ENCODE data around the gene SNX11.

SNX11 gene

DNA sequence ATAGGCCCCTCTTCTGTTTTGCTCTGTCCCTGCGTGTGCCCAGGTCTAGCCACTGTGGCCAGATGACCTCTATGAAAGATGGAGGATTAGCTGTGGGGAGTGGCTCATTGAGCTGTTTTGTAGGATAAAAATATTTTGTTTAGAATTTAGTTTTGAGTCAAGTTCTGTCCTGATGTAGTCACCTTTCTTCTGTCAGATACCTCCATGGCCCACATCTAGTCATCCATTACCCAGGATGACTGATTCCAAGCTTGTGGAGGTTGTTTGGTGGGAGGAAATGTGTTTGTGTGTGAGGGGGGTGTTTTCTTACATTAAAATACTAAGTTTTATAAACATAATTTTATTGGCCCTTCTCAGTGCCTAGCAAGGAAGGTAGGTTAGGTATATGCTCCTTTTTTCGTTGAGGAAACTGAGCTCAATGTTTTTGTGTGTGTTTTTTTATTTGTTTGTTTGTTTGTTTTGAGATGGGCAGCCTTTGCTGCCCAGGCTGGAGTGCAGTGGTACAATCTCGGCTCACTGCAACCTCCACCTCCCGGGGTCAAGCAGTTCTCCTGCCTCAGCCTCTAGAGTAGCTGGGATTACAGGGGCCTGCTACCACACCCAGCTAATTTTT, 16.3 kb downstream of the SNX11 start:
- TF ChIP-seq GABPA (IDR thresholded peaks at IDR 0.05; ENCODE audit: low read depth) (no peak), SPI1 (IDR thresholded peaks at IDR 0.05; ENCODE audit: borderline replicate concordance, low read depth) (no peak), POLR2AphosphoS5 (IDR thresholded peaks at IDR 0.05; ENCODE audit: low read depth) (no peak)
- TF ChIP-seq, protein P1, sequence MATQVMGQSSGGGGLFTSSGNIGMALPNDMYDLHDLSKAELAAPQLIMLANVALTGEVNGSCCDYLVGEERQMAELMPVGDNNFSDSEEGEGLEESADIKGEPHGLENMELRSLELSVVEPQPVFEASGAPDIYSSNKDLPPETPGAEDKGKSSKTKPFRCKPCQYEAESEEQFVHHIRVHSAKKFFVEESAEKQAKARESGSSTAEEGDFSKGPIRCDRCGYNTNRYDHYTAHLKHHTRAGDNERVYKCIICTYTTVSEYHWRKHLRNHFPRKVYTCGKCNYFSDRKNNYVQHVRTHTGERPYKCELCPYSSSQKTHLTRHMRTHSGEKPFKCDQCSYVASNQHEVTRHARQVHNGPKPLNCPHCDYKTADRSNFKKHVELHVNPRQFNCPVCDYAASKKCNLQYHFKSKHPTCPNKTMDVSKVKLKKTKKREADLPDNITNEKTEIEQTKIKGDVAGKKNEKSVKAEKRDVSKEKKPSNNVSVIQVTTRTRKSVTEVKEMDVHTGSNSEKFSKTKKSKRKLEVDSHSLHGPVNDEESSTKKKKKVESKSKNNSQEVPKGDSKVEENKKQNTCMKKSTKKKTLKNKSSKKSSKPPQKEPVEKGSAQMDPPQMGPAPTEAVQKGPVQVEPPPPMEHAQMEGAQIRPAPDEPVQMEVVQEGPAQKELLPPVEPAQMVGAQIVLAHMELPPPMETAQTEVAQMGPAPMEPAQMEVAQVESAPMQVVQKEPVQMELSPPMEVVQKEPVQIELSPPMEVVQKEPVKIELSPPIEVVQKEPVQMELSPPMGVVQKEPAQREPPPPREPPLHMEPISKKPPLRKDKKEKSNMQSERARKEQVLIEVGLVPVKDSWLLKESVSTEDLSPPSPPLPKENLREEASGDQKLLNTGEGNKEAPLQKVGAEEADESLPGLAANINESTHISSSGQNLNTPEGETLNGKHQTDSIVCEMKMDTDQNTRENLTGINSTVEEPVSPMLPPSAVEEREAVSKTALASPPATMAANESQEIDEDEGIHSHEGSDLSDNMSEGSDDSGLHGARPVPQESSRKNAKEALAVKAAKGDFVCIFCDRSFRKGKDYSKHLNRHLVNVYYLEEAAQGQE (IDR thresholded peaks at IDR 0.05; ENCODE audit: insufficient replicate concordance, low read depth), result no peak
- TF ChIP-seq, protein P2, sequence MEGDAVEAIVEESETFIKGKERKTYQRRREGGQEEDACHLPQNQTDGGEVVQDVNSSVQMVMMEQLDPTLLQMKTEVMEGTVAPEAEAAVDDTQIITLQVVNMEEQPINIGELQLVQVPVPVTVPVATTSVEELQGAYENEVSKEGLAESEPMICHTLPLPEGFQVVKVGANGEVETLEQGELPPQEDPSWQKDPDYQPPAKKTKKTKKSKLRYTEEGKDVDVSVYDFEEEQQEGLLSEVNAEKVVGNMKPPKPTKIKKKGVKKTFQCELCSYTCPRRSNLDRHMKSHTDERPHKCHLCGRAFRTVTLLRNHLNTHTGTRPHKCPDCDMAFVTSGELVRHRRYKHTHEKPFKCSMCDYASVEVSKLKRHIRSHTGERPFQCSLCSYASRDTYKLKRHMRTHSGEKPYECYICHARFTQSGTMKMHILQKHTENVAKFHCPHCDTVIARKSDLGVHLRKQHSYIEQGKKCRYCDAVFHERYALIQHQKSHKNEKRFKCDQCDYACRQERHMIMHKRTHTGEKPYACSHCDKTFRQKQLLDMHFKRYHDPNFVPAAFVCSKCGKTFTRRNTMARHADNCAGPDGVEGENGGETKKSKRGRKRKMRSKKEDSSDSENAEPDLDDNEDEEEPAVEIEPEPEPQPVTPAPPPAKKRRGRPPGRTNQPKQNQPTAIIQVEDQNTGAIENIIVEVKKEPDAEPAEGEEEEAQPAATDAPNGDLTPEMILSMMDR (IDR thresholded peaks at IDR 0.05; ENCODE audit: insufficient read depth, low read length), result no peak

GRCh38 chr17:48125829-48126531, 18.4 kb downstream of the SNX11 start:
- Histone ChIP-seq H3K27ac (replicated peaks) (no peak overlapping the region), H3K4me3 (replicated peaks; ENCODE audit: insufficient read depth, low read length) (no peak overlapping the region), H3K27me3 (ENCODE audit: insufficient read depth, poor library complexity, severe bottlenecking) (no peaks in the 10 kb centered on the region)
- TF ChIP-seq GABPA (IDR thresholded peaks at IDR 0.05; ENCODE audit: low read depth) (no peak), SPI1 (IDR thresholded peaks at IDR 0.05; ENCODE audit: borderline replicate concordance, low read depth) (no peak), POLR2AphosphoS5 (IDR thresholded peaks at IDR 0.05; ENCODE audit: low read depth) (no peak)
- TF ChIP-seq, protein P2 (IDR thresholded peaks at IDR 0.05; ENCODE audit: insufficient read depth, low read length), result no peak
- TF ChIP-seq, protein P1 (IDR thresholded peaks at IDR 0.05; ENCODE audit: insufficient replicate concordance, low read depth), result no peak
- DNase-seq (ENCODE audit: low read depth in 1 of 2, low spot score in 1 of 2), result no peak

More for the DNA sequence above, 16.3 kb downstream of the SNX11 start:
- no peak overlapping the region for H3K27ac ChIP-seq (replicated peaks)
- H3K27me3 ChIP-seq (ENCODE audit: insufficient read depth, poor library complexity, severe bottlenecking), result no peaks in the 10 kb centered on the region
- no peak for DNase-seq (ENCODE audit: low read depth in 1 of 2, low spot score in 1 of 2)
- no peak overlapping the region for H3K4me3 ChIP-seq (replicated peaks; ENCODE audit: insufficient read depth, low read length)

DNA sequence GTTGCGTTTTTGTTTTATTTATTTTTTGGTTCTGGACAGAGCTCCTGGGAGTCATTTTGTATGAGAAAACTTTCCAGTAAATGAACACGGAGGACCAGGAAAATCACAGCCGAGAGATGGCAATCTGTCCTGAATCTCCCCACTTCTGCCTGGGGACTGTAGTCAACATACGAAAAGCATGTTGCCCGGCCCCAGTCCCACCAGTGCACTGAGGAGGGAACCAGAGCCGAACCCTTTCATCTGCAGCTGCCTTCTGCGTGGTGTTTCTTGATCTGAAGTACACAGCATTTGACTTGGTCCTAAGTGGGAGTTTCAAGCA, 18.9 kb downstream of the SNX11 start:
- DNase-seq (ENCODE audit: low read depth in 1 of 2, low spot score in 1 of 2), result no peak
- no peak for TF ChIP-seq SPI1 (IDR thresholded peaks at IDR 0.05; ENCODE audit: borderline replicate concordance, low read depth)
- no peak overlapping the region for H3K27ac ChIP-seq (replicated peaks)
- H3K4me3 ChIP-seq (replicated peaks; ENCODE audit: insufficient read depth, low read length), result no peak overlapping the region
- no peaks in the 10 kb centered on the region for H3K27me3 ChIP-seq (ENCODE audit: insufficient read depth, poor library complexity, severe bottlenecking)

DNA sequence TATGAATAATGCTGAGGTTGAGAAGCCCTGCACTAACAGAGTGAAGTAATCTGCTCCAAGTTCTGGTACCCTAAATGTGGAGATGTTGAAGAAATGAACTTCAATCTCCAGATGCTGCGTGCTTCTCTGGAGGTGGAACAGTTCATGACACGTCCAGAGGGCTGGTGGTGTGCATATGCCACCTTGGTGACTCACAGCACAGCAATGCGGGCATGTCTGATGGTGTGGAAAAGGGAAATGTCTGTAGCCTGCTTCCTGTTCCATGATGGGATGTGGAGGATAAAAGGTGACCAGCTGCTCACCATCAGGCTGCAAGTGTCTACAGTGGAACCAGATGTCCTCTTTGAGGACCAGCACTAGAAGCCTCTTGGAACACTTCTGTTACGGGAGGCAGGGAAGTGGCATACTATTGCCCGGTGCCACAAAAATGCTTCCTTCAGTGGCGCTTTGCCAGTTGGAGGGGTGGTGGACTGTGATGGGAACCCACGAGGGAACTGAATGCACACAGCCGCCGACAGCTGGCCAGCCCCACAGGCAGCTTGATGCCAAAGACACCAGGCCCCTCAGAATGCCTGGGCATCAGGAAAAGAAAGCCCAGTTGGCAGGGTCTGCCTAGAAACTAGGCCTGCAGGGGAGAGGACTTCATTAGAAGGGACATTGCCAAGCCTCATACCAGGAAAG, 19.9 kb downstream of the SNX11 start:
- H3K27me3 ChIP-seq (ENCODE audit: insufficient read depth, poor library complexity, severe bottlenecking), result no peaks in the 10 kb centered on the region
- DNase-seq (ENCODE audit: low read depth in 1 of 2, low spot score in 1 of 2), result no peak
- H3K4me3 ChIP-seq (replicated peaks; ENCODE audit: insufficient read depth, low read length), result no peak overlapping the region
- TF ChIP-seq, protein P1 (IDR thresholded peaks at IDR 0.05; ENCODE audit: insufficient replicate concordance, low read depth), result no peak
- TF ChIP-seq, protein P2 (IDR thresholded peaks at IDR 0.05; ENCODE audit: insufficient read depth, low read length), result no peak
- TF ChIP-seq SPI1 (IDR thresholded peaks at IDR 0.05; ENCODE audit: borderline replicate concordance, low read depth), result no peak
- TF ChIP-seq POLR2AphosphoS5 (IDR thresholded peaks at IDR 0.05; ENCODE audit: low read depth), result no peak
- no peak for TF ChIP-seq GABPA (IDR thresholded peaks at IDR 0.05; ENCODE audit: low read depth)
- H3K27ac ChIP-seq (replicated peaks), result no peak overlapping the region

All from HL-60 (cell line).